GM12874 (cell line): ENCODE results near the gene PDRG1.

Experiments
- TF ChIP-seq, protein P1 (sequence below): IDR thresholded peaks from 2 replicates; pipeline ENCODE4 v1.5.1; 2011; ENCODE audit warnings: low read depth, mild to moderate bottlenecking, control low read depth, low read length, moderate library complexity; ENCODE audit not compliant: insufficient read depth

The PDRG1 gene

DNA sequence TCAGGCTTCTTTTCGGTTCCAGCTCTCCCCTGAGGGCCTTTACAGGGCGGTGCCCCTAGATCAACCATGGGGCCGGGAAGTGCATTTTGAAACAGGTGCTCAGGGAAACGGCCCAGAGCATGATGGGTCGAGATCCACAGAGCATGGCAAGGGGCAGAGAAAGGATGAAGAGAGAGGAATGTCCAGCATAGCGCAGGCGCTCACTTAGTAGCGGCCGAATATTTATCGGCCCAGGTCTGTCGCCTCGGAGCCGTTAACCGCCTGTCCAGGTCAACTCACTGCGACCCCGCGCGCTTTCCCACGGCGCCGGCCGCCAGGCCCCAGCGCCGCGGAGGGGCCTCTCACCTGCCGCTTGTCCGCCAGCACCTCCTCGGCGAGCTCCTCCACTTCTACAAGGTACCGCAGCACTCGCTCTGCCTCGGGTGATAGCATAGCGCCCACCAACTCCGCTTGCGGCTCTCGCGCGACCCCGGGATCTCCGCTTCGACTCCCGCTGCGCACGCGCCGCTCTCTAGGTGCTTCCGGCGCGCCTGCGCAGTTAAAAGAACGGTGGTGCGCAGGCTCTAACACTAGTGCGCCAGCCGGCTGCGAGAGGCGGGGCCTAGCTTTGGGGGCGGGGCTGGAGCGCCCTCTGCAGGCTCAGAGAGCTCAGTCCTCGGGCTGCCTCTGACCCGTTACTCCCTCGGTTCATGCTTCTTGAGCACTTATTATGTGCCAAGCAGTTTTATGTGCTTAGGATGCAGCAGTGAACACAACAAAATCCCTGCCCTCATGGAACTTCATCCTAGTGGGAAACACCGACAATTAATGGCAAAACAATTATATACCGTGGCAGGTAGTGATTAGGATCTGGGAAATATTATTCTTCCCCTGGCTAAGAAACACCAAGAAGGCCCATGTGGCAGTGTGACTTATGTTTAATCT, at the start of gene PDRG1:
PDRG1 (minus strand) TSS at position 517 of the 924 bp plus-strand sequence; CDS start at position 432, 85 bp downstream.
- TF ChIP-seq, protein P1, sequence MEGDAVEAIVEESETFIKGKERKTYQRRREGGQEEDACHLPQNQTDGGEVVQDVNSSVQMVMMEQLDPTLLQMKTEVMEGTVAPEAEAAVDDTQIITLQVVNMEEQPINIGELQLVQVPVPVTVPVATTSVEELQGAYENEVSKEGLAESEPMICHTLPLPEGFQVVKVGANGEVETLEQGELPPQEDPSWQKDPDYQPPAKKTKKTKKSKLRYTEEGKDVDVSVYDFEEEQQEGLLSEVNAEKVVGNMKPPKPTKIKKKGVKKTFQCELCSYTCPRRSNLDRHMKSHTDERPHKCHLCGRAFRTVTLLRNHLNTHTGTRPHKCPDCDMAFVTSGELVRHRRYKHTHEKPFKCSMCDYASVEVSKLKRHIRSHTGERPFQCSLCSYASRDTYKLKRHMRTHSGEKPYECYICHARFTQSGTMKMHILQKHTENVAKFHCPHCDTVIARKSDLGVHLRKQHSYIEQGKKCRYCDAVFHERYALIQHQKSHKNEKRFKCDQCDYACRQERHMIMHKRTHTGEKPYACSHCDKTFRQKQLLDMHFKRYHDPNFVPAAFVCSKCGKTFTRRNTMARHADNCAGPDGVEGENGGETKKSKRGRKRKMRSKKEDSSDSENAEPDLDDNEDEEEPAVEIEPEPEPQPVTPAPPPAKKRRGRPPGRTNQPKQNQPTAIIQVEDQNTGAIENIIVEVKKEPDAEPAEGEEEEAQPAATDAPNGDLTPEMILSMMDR: peak; percentile 96

DNA sequence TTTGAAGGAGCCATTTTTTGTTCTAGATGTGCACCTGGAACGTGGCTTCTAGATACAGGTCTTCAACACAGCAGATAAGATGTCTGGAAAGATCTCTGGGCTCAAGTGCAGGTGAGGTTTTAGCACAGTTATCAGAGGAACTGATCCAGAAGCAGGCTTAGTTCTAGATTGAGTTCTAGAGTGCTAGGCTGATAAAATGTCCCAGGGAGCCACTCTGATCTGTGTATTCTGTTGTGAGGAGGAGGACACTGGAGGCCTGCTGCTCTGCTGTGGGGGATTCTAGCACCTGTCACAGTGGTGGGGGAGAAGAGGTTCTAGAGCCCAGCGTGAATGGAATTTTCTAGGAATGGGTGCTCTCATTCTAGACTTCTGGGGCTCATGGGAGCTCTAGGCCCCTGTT, 46.4 kb upstream of the PDRG1 start:
- TF ChIP-seq, protein P1: no peak

DNA sequence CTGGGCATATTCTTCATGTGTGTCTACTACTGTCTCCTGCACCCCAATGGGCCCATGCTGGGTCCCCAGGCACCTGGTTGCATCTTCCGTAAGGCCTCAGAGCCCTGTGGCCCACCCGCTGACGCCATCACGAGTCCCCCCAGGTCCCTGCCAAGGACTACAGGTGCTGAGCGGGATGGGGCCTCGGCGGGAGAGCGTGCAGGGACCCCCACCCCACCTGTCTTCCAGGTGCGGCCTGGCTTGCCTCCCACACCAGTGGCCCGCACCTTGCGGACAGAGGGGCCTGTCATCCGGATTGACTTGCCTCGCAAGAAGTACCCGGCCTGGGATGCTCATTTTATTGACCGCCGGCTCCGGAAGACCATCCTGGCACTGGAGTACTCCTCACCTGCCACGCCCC, 45.1 kb upstream of the PDRG1 start:
- TF ChIP-seq, protein P1: no peak

DNA sequence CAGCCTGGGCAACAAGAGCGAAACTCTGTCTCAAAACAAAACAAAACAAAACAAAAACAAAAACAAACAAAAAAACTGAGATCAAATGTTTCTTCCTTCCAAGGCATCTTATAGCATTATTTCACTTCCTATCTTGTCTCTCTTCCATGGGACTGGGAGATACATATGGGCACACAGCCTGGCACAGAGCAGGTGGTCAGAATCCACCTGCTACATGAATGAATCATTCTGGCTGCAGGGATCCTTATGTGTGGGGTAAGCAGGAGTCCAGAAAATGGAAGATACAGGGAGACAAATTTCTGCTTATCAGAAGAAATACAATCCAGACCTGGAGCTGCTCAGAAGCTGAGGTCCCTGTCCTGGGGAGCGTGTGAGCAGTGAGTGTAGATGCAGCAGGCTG, 40.2 kb upstream of the PDRG1 start:
- TF ChIP-seq, protein P1: no peak

DNA sequence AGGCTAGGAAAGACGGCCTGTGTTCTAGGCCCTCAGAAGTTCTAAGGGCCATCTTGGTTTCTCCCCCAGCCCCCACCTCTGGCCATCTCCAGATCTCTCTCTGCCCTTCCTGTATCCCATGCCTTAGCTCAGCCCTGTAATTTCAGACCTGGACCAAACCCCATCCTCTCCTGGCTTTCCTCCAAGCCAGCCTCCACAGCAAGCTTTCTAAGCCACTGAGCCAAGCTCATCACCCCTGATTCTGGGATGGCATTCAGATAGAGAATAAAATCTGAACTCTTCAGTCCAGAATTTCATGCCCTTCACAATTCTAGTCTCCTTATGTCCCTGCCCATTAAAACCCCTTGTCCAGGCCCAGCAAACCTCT, 39.5 kb upstream of the PDRG1 start:
- TF ChIP-seq, protein P1: no peak

DNA sequence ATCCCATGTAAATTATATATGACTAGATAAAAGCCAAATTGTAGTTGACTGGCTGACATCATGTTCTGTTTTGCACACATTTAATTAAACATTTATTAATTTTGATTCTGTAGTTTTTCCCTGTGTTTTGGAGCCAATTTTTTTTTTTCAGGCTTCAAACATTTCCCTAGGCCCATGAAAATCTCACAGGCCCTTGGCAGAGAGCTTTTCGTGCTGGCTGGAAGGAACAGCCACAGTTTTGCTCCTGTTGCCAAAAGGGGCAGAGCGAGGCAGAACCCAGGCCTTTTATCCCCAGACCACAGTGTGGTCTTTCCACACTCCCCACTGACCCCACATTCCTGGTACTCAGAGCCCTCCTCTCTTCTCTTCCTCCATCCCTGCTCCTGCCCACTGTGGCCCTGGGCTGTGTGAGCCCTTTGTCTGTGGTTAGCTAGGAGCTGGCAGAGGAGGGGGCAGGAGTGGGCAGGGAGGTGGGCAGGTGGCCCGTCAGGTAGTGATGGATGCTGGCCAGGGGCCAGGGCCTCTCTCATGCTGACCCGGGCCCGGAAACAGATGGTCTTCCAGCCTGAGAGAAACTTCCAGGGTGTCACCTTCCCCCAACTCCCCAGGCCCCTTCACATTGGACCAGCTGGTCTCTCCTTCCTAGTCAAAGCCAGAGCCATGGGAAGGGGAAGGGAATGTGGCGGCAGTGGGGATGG, 38.9 kb upstream of the PDRG1 start:
- TF ChIP-seq, protein P1: no peak

DNA sequence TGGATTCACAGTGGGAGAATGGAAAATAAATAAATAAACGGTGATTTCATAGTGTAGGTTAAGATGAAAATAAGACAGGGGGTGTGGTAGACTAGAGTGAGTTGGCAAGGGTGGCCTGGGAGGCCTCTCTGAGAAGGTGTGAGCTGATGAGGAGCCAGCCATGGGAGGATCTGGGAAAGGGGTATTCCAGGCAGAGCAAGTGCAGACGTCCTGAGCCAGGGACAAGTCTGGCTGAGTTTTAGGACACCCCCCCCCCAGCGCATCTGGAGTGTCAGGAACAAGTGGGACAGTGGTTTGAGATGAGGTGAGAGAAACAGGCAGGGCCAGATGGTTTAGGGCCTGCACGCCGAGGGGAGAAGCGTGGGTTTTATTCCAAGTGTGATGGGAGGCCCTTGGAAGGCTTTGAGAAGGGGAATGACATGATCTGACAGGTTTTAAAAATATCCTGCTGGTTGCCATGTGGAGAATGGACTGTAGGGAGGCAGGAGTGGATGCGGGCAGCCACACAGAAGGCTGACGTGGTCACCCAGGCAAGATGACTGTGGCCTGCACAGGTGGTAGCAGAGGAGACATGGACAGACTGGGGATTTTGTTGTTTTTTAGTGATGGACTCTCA, 37.3 kb upstream of the PDRG1 start:
- TF ChIP-seq, protein P1: no peak
